Activated CD8-positive, alpha-beta memory T cell treated with anti-CD3 and anti-CD28 coated beads for 24 hours (primary cell): Measurements from ENCODE around the gene ARPC2.
A peak's percentile ranks its signal among the peaks of the same experiment; 100 is the strongest.
"Not testable (repeated sequence)": the region's sequence is repeated elsewhere in the genome, so short reads cannot be mapped to it uniquely, and the experiment has no call there.

Source experiments
- DNase-seq: peaks from one replicate; pipeline ENCODE4 v3.0.0-alpha.2; 2020

Gene ARPC2

GRCh38 chr2:218216674-218217359 lies at the start of gene ARPC2:
ARPC2 (plus strand) TSS chr2:218217189; CDS start chr2:218217471, 282 bp downstream.
- peak; percentile 97 for DNase-seq

- no peak for DNase-seq
Observed at GRCh38 chr2:218168016-218168415, 49.0 kb upstream of the ARPC2 start.

- DNase-seq, result peak; percentile 84
Observed at GRCh38 chr2:218168635-218169462, 48.1 kb upstream of the ARPC2 start.

GRCh38 chr2:218169757-218170546 lies 47.0 kb upstream of the ARPC2 start:
- no peak for DNase-seq

- DNase-seq, result not testable (repeated sequence)
Observed at GRCh38 chr2:218171744-218172143, 45.2 kb upstream of the ARPC2 start.

GRCh38 chr2:218172845-218173244 lies 44.1 kb upstream of the ARPC2 start:
- DNase-seq, result no peak

- DNase-seq, result no peak
Observed at GRCh38 chr2:218179782-218180181, 37.2 kb upstream of the ARPC2 start.

GRCh38 chr2:218180467-218181114 lies 36.4 kb upstream of the ARPC2 start:
- no peak for DNase-seq

GRCh38 chr2:218184331-218184730 lies 32.7 kb upstream of the ARPC2 start:
- no peak for DNase-seq

- DNase-seq, result peak; percentile 85
Observed at GRCh38 chr2:218186355-218186766, 30.6 kb upstream of the ARPC2 start.

- DNase-seq, result no peak
Observed at GRCh38 chr2:218186876-218187275, 30.1 kb upstream of the ARPC2 start.

GRCh38 chr2:218187296-218188015 lies 29.5 kb upstream of the ARPC2 start:
- DNase-seq, result no peak

GRCh38 chr2:218188528-218188927 lies 28.5 kb upstream of the ARPC2 start:
- no peak for DNase-seq

GRCh38 chr2:218192902-218193430 lies 24.0 kb upstream of the ARPC2 start:
- DNase-seq, result no peak

- DNase-seq, result no peak
Observed at GRCh38 chr2:218193701-218194100, 23.3 kb upstream of the ARPC2 start.

GRCh38 chr2:218194880-218195279 lies 22.1 kb upstream of the ARPC2 start:
- DNase-seq, result no peak

GRCh38 chr2:218196974-218197373 lies 20.0 kb upstream of the ARPC2 start:
- DNase-seq, result no peak

- DNase-seq, result no peak
Observed at GRCh38 chr2:218202266-218202665, 14.7 kb upstream of the ARPC2 start.

GRCh38 chr2:218209078-218209477 lies 7.9 kb upstream of the ARPC2 start:
- no peak for DNase-seq

GRCh38 chr2:218214116-218214515 lies 2.9 kb upstream of the ARPC2 start:
- no peak for DNase-seq

- no peak for DNase-seq
Observed at GRCh38 chr2:218216336-218216673, 684 bp upstream of the ARPC2 start.
